ENCODE data around the gene MYO15B.

Gene MYO15B

DNA sequence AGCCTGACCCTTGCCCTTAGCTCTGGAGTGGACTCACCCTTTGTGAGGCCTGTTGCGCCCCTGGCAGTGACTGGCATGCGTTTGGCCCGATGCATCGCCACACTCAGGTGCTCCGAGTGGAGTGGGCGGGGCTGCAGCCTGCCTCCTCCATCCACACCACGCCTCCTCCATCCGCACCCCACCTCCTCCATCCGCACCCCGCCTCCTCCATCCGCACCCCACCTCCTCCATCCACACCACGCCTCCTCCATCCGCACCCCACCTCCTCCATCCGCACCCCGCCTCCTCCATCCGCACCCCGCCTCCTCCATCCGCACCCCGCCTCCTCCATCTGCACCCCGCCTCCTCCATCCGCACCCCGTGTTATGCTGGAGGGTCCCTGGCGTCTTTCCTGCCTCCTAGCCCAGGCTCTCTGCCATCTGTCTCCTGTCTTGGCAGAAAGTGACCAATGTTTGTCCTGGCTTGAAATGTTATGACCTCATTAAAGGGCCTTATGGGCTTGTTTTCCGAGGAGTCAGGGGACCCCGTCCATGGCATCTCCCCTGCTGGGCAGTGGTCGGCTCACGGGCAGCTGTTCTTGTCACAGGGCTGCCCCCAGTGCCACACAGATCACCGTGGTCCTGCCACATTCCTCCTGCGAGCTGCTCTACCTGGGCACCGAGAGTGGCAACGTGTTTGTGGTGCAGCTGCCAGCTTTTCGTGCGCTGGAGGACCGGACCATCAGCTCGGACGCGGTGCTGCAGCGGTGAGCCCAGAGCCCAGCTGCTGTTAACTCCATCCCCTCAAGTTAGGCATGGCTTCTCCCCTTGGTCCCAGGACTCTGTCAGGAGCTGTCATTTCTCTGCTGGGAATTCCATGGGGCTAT is 28.7 kb upstream of the MYO15B start:
- DNase-seq (ENCODE audit: low read depth), result no peak

GRCh38 chr17:75559958-75560533 is 27.6 kb upstream of the MYO15B start:
- DNase-seq (ENCODE audit: low read depth), result no peak

GRCh38 chr17:75561927-75562603 is 25.5 kb upstream of the MYO15B start:
- no peak for DNase-seq (ENCODE audit: low read depth)

GRCh38 chr17:75563063-75563758 is 24.4 kb upstream of the MYO15B start:
- no peak for DNase-seq (ENCODE audit: low read depth)

DNA sequence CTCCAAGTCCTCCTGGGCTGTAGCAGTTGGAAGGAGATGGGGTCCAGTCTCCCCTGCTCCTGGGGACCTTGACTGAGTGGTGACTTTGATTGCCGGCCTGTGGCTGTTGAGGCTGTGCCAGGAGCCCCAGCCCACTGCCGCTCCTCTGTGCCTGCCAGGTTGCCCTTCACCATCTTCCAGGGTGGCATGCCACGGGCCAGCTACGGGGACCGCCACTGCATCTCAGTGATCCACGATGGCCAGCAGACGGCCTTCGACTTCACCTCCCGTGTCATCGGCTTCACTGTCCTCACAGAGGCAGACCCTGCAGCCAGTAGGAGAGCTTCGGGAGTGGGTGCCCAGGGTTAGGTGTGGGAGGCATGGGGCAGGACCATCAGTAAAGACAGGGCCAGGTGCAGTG is 23.4 kb upstream of the MYO15B start:
- DNase-seq (ENCODE audit: low read depth), result no peak

GRCh38 chr17:75565066-75565465 is 22.5 kb upstream of the MYO15B start:
- DNase-seq (ENCODE audit: low read depth), result no peak

GRCh38 chr17:75565618-75566017 is 22.0 kb upstream of the MYO15B start:
- no peak for DNase-seq (ENCODE audit: low read depth)

- no peak for DNase-seq (ENCODE audit: low read depth)
Measured at GRCh38 chr17:75566416-75566815, 21.2 kb upstream of the MYO15B start.

- no peak for DNase-seq (ENCODE audit: low read depth)
Measured at GRCh38 chr17:75566834-75567233, 20.8 kb upstream of the MYO15B start.

DNA sequence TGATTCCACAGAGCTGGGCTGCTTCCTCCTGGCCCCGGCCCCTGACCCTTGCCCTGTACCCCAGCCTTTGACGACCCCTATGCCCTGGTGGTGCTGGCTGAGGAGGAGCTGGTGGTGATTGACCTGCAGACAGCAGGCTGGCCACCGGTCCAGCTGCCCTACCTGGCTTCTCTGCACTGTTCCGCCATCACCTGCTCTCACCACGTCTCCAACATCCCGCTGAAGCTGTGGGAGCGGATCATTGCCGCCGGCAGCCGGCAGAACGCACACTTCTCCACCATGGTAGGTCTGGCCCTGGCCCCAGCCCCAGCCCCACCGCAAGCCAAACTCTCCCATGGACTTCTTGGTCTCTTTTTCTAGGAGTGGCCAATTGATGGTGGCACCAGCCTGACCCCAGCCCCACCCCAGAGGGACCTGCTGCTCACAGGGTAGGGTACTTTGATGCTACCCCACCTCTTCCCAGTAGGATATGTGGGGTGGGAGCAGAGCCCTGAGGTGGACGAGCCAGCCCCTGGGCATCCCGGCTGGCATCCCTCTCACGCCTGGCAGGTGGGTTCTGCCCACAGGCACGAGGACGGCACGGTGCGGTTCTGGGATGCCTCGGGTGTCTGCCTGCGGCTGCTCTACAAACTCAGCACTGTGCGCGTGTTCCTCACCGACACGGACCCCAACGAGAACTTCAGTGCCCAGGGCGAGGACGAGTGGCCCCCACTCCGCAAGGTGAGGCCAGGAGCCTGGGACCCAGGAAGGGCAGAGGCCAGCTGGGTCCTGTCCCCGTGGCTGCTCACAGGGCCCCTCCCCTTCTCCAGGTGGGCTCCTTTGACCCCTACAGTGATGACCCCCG is 19.0 kb upstream of the MYO15B start:
- no peak for DNase-seq (ENCODE audit: low read depth)

DNA sequence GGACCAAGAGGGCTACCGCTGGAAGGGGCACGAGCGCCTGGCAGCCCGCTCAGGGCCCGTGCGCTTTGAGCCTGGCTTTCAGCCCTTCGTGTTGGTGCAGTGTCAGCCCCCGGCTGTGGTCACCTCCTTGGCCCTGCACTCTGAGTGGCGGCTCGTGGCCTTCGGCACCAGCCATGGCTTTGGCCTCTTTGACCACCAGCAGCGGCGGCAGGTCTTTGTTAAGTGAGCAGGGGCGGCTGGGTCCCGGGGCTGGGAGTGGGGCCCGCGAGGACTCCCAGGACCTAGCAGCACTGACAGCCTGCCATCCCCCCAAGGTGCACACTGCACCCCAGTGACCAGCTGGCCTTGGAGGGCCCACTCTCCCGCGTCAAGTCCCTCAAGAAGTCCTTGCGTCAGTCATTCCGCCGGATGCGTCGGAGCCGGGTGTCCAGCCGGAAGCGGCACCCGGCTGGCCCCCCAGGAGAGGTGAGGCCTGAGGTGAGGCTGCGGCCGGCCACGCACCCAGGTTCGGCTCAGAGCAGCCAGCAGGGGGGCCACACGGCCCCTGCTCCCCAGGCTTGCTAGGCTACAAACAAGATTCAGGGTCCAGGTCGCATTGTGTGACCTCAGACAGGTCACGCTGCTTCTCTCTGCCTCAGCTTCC is 17.4 kb upstream of the MYO15B start:
- DNase-seq (ENCODE audit: low read depth), result no peak

- DNase-seq (ENCODE audit: low read depth), result no peak
Measured at GRCh38 chr17:75570772-75571171, 16.8 kb upstream of the MYO15B start.

DNA sequence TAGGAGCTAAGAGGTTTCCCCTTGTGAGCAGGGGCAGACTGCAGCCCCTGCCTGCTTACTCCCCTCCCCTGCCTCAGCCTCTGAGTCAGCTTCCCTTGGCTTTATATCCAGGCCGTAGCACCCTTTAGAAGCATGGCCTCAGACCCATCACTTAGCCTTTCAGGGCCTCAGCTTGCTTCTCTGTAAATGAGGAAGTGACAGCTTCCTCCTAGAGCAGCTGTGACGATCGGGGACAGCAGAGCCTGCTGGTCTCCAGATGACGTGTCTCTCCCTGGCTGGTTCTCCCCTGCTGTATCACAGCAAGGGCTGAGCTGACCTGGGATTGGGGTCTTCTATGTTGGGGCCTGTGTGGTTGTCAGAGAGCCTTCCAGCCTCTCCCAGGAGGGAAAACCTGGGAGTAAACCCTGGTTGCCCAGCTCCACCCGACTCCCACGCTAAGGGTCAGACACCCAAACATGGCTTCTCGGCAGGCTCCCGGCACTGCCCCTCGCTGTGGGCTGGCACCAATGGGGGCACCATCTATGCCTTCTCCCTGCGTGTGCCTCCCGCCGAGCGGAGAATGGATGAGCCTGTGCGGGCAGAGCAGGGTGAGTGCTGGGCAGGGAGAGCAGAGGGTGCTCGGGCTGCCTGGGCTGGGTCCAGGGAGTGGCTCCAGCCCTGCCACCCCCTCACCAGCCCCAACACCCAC is 16.3 kb upstream of the MYO15B start:
- no peak for DNase-seq (ENCODE audit: low read depth)

- no peak for DNase-seq (ENCODE audit: low read depth)
Measured at GRCh38 chr17:75571885-75572215, 15.8 kb upstream of the MYO15B start.

- DNase-seq (ENCODE audit: low read depth), result no peak
Measured at GRCh38 chr17:75572713-75573539, 14.7 kb upstream of the MYO15B start.

GRCh38 chr17:75573540-75573957 is 14.1 kb upstream of the MYO15B start:
- no peak for DNase-seq (ENCODE audit: low read depth)

DNA sequence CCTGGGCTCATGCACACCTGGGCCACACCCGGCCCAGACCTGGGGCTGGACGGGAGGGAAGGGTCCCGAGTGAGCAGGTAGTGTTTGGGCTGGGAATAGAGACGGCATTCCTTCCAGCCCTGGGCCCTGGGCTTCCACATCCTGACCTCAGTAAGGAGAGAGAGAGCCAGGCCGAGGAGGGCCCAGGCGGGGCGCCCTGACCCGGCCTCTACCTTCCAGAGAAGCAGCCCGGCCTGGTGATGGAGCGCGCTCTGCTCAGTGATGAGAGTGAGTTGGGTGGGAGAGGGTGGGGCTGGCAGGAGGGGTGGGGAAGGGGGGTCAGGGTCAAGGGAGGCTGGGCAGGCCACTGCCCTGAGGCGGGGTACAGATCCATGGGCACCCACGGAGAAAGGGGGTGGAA is 13.6 kb upstream of the MYO15B start:
- DNase-seq (ENCODE audit: low read depth), result no peak

GRCh38 chr17:75574404-75575036 is 13.1 kb upstream of the MYO15B start:
- no peak for DNase-seq (ENCODE audit: low read depth)

- no peak for DNase-seq (ENCODE audit: low read depth)
Measured at GRCh38 chr17:75575197-75575596, 12.4 kb upstream of the MYO15B start.

All from activated T-helper 9 cell treated with anti-CD3 and anti-CD28 coated beads, Interleukin-2, amount 50 U/mL, for 16 hours (primary cell).